ENCODE data around the gene ASXL3. TPM values are rescaled to one million over a fixed set of nuclear protein-coding genes. Genes with fewer than 3 reads are reported as not detected.
A peak's percentile ranks its signal among the peaks of the same experiment; 100 is the strongest.

Gene ASXL3
- total RNA-seq, 1 experiment from 2014 or later: 0.29 TPM

GRCh38 chr18:33660696-33661310, 82.8 kb downstream of the ASXL3 start:
- peak; percentile 1 for DNase-seq (ENCODE audit: low read depth)

DNA sequence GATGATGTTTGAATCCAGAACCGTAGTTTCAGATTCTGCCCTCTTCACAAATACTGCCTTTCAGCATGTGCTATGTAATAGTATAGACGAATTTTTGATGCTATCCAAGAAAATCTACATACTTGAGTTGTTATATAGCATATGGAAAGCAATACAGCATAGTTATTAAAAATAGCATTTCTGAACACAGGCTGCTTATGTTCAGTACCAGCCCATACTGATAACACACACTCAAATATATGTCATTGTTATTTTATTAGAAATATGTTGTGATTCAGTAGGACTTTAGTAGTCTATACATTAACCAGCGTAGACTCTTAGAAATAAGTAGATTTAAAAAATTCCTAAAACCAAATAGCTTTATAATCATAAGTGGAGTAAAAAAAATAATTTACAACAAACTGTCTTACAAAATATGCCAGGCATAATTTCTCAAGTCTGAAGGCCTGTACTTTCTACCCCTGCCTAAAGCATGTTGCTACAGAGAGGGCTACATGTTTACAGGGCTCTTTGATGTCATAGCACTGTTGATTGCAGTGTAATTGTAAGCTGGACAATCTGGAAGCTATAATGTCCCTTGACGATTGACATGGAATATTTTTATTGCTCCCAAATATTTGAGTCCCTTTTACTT, 86.3 kb downstream of the ASXL3 start:
- DNase-seq (ENCODE audit: low read depth): no peak

DNA sequence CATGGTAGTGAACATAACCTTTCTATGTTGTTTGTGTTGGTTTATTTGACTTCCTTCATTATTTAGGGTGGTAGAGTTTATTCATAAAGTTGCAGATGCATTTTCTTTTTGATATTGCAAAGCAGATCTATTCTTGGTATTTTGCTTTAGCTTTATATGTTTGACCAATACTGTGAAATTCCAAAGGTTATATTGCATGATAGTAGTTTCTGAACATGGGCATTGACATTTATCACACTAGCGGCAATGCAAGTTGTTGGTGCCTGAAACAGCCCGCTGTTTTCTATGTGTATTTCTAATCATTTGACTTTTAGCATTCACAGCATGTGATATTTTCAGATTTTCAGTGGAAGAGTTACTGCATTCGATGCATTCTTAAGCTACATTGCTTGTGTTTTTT, 87.2 kb downstream of the ASXL3 start:
- DNase-seq (ENCODE audit: low read depth): no peak

DNA sequence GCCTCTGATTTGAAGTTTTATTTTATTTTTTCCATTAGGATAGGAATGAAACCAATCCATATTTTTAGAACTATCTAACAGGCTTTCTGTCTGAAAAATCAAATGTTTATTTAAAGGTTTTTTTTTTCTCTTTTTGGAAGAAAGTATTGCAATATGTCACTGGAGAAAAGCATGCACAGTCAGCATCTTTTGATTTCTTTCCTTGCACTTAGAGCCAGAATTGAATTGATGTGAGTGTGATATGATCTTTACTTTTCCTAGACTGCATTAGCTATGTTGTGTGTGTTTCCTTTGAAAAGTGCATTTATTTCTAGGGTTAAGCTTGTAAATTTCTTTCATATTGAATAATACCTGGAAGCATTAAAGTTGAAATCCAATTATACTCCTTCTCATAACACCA, 87.6 kb downstream of the ASXL3 start:
- DNase-seq (ENCODE audit: low read depth): no peak

DNA sequence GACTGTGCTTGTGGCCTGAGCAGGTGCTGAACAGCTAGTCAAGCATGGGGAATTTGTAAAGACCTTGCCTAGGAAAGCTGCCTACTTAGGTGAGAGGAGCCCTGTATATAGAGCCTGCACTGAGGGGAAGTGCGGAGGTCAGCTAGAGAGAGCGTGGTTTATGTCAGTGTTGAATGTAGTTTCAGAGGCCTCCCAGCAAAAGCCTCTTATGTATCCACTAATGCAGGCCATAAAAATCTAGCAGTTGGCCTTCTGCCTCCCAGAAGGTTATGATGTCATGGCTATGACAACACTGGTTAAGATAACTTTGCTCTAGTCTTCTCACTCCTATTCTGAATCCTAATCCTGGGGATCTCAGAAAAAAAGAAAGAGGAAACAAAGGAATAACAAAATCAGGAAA, 88.9 kb downstream of the ASXL3 start:
- no peak for DNase-seq (ENCODE audit: low read depth)

DNA sequence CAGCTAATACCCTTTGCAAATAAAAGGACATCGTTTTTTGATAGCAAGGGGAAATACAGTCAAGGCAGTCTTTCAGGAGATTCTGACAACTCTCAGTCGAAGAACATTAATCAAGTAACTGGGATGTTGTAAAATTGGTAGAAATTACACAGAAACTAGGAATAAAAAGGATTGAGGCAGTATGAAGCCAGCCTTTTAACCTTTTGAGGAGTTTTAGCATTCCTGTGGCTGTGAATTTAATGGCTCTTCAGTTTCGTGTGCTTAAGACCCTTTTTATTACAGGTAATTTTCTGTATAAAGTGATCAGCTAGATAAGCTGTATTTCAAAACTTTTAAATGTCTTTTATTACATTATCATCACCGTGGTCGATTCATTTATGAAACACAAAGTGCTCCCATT, 91.6 kb downstream of the ASXL3 start:
- no peak for DNase-seq (ENCODE audit: low read depth)

DNA sequence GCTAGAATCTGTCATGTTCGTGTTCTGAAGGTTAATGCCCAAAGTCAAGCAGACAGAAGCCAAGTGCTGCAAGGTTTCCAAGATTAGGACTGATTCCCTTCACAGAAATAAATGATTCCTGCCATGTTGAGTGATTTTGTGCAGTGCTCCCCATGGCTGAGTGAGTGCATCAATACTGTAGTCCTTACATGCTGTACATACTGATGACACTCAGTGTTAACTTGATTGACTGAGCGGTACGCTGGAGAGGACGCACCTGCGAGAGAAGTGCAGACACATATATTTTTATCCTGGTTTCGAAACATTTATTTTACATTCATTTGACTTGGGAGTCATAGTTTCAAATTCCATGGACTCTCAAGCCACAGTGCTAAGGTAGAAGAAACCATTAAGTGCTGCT, 92.0 kb downstream of the ASXL3 start:
- no peak for DNase-seq (ENCODE audit: low read depth)

DNA sequence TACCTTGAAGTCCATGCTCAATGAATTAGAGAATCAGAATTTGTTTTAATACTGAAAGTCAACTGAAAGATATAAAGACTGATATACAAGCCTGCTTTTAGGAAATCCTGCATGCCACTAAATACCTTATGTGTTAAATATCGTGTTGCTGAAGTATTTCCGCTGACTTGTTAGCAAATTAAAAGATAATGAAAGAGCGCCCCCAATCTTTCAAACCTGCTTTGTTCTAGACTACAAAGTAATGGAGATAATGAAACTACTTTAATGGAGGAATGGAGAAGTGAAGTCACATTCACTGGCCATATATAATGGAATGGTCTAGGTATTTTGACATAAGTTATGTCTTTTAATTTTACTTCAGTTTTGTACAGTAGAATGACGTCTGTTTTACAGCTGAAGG, 95.7 kb downstream of the ASXL3 start:
- peak; percentile 6 for DNase-seq (ENCODE audit: low read depth)

DNA sequence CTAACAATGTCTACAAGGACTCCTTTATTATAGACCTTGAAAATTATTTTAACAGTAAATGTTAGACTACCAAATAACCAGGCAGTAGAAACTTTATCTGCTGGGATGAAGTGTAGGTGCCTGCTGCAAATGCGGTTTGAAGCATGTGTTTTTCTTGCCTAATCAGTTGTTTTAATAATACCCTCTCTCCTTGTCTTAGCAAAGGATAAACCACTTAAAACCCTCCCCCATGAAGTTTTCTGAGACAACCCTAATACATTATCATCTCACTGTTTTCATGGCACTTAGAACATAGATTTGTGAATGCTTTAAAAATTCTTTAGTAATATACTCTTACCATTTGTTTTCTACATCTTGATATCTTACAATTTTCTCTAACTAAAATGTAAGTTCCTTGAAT, 98.6 kb downstream of the ASXL3 start:
- no peak for DNase-seq (ENCODE audit: low read depth)

DNA sequence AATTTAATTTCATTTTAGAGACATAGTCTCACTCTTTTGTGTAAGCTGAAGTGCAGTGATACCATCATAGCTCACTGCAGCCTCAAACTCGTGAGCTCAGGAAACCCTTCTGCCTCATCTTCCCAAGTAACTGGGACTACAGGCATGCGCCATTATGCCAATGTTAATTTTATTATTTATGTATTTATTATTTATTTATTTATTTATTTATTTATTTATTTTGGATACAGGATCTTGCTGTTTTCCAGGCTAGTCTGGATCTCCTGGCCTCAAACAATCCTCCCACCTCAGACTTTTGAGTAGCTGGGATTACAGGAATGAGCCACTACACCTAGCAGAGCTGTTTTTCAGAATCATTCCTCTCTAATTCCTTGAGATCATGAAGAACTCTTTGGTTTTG, 99.9 kb downstream of the ASXL3 start:
- DNase-seq (ENCODE audit: low read depth): no peak

- no peak for DNase-seq (ENCODE audit: low read depth)
Observed at GRCh38 chr18:33682436-33682835, 104.4 kb downstream of the ASXL3 start.

DNA sequence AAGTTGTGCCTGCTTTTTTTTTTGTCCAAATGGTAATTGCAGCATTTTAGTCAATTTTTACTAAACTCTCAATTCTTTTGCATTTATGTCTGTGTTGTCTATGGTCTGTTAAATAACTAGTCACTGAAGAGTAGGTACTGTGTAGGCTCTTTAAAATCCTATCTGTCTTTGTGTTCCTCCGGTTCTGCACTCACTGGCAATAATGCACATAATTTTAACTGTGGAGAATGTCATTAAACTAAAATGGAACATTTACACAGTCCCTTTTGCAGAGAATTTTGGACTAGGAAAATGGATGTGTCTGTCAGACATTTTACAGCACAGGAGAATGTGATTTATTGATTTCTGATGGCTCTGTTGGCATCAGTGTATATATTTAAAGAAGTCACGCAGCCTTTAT, 116.6 kb downstream of the ASXL3 start:
- no peak for DNase-seq (ENCODE audit: low read depth)

DNA sequence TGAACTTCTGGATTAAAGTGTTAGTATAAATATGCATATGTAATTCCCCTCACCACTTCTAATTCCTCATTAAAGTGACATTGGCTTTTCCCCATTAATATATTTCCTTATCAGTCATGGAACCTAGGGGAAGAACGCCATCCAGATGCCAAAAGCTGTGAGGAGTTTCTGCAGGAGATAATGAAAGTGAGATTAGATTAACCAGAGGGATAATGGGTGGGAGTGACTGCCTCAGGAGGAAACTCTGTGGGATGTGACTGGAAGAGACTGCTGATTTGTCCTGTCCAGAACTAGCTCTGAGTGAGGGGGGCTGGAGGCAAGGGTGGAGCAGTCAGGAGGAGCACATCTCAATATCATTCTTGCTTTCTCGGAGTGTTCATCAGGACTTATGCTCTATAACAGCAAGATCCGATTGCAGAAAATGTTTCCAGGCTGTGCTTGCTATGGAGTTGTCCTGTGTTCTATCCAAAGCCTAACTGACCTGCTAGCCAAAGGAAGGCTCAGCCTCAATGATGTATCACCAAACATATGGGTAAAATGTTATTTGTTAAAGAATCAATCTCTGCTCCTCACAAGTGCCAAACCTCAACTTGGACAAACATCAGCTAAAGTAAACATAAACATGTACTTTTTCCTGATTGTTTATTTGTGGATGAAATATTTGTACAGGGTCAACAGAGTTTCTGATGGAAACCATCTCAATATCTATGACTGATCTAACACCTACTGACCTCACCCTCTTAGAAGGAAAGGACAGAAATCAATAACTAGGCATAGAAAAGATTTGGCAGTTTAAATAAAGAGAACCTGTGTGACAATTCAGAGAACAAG, 118.5 kb downstream of the ASXL3 start:
- DNase-seq (ENCODE audit: low read depth): no peak

DNA sequence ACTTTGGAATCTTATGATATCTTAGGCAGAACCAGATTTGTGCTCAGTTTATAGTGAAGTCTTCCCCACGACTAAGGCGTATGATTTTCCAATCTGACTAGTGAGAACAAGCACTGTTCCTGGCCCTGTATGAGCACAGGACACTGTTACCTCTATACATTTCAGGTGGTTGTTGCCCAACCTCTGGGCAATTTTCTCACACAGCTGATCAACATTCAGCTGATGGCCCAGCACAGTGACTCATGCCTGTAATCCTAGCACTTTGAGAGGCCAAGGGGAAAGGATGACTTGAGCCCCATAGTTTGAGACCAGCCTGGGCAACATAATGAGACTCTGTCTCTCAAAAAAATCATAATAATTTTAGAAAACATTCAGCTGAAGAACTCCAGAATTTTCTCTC, 119.5 kb downstream of the ASXL3 start:
- DNase-seq (ENCODE audit: low read depth): peak; percentile 8

- DNase-seq (ENCODE audit: low read depth): no peak
Observed at GRCh38 chr18:33699372-33699771, 121.4 kb downstream of the ASXL3 start.

GRCh38 chr18:33700513-33700976, 122.5 kb downstream of the ASXL3 start:
- no peak for DNase-seq (ENCODE audit: low read depth)

DNA sequence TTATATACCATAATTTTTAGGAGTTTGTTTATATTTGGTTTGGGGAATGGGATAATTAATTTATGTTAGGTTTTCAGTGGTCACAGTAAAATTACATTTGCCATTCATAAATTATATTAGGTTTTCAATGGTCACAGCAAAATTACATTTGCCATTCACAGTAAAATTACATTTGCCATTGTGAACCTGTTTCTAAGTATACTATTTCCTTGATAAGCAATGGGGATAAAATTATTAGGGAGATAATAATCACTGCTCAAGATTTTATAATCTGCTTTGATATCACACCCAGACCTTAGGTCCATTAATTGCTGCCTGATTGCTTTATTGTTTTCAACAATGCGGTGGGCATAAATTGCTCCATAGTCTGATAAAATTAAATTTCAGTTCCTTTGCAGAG, 124.6 kb downstream of the ASXL3 start:
- no peak for DNase-seq (ENCODE audit: low read depth)

DNA sequence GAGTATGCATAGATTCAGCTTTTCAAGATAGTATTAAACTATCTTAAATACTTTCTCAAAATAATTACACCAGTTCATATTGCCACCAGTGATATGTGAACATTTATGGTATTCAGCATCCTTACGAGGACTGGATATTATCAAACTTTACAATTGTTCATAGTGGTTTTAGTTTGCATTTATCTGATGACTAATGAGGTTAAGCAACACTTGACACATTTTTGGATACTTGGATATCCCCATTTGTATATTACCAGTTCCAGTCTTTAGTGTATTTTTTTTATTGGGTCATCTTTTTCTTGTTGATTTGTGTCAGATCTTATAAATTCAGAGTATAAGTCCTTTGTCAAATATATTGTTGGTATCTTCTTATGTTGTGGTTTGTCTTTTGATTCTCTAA, 128.4 kb downstream of the ASXL3 start:
- no peak for DNase-seq (ENCODE audit: low read depth)

- no peak for DNase-seq (ENCODE audit: low read depth)
Observed at GRCh38 chr18:33708876-33709275, 130.9 kb downstream of the ASXL3 start.

DNA sequence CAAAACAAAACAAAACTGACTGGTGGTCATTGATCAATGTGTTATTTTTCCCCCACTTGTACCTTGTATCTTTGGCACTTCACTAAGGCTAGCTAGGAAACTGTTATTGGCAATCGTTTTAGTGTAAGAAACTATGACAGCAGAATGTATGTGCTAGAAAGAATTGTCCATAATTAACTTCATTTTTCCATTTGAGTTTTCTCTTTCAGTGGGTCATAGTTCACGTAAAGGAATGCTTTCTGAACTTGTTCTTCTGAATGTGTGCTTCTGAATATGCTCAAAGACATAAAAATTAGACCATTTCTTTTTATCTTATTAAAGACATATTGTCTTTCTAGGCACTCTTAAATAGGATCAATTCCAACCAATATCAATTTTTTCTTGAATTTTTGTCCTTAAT, 132.2 kb downstream of the ASXL3 start:
- DNase-seq (ENCODE audit: low read depth): no peak

- no peak for DNase-seq (ENCODE audit: low read depth)
Observed at GRCh38 chr18:33711514-33711913, 133.5 kb downstream of the ASXL3 start.

GRCh38 chr18:33712719-33713118, 134.7 kb downstream of the ASXL3 start:
- no peak for DNase-seq (ENCODE audit: low read depth)

- no peak for DNase-seq (ENCODE audit: low read depth)
Observed at GRCh38 chr18:33716061-33716683, 138.2 kb downstream of the ASXL3 start.

All from Daoy (cell line).